Measurements from ENCODE around the gene EEF1B2. TPM values are rescaled to one million over a fixed set of nuclear protein-coding genes. Genes with fewer than 3 reads are reported as not detected.
"Not testable (repeated sequence)": the region's sequence is repeated elsewhere in the genome, so short reads cannot be mapped to it uniquely, and the experiment has no call there.

EEF1B2 gene
- total RNA-seq, 1 donor from 2014 or later: 408 TPM

GRCh38 chr2:206203331-206203730 lies 43.6 kb downstream of the EEF1B2 start:
- DNase-seq (no peak), ATAC-seq (no peak)
- TF ChIP-seq CTCF (IDR thresholded peaks at IDR 0.05): no peak
- H3K27me3 ChIP-seq (ENCODE audit: low read depth): peaks cover 7% of the 10 kb centered on the region
- intact Hi-C loops (cut with DNase I): no loop called here
- no peaks in the 10 kb centered on the region for H3K9me3 ChIP-seq
- no peaks in the 10 kb centered on the region for H3K36me3 ChIP-seq
- no peak overlapping the region for H3K4me3 ChIP-seq
- no peak overlapping the region for H3K27ac ChIP-seq
- H3K4me1 ChIP-seq: no peaks in the 10 kb centered on the region

- DNase-seq (no peak), ATAC-seq (no peak)
- TF ChIP-seq CTCF (IDR thresholded peaks at IDR 0.05): no peak
- intact Hi-C loops (cut with DNase I): no loop called here
- no peak overlapping the region for H3K27ac ChIP-seq
- H3K27me3 ChIP-seq (ENCODE audit: low read depth): peaks cover under 1% of the 10 kb centered on the region
- no peaks in the 10 kb centered on the region for H3K36me3 ChIP-seq
- H3K4me3 ChIP-seq: no peak overlapping the region
- no peaks in the 10 kb centered on the region for H3K4me1 ChIP-seq
- no peaks in the 10 kb centered on the region for H3K9me3 ChIP-seq
Observed at GRCh38 chr2:206204710-206205109, 45.0 kb downstream of the EEF1B2 start.

- DNase-seq; H3K4me1 ChIP-seq; H3K36me3 ChIP-seq; H3K27me3 ChIP-seq (ENCODE audit: low read depth); H3K4me3 ChIP-seq; intact Hi-C loops (cut with DNase I); ATAC-seq; H3K9me3 ChIP-seq; H3K27ac ChIP-seq: not testable (repeated sequence)
Observed at GRCh38 chr2:206207316-206207715, 47.6 kb downstream of the EEF1B2 start.

DNA sequence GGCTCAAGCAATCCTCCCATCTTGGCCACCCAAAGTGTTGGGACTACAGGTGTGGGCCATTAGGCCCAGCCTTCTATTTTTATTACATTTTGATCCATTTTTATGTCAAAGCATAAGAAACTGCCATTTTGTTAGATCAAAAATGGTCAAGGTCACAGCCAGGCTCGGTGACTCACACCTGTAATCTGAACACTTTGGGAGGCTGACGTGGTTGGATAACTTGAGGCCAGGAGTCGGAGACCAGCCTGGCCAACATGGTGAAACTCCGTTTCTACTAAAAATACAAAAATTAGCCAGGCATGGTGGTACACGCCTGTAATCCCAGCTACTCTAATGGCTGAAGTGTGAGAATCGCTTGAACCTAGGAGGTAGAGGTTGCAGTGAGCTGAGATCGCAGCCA lies 49.2 kb downstream of the EEF1B2 start:
- no peak overlapping the region for H3K27ac ChIP-seq
- TF ChIP-seq CTCF (IDR thresholded peaks at IDR 0.05): no peak
- ATAC-seq (no peak), DNase-seq (no peak)
- no peaks in the 10 kb centered on the region for H3K4me1 ChIP-seq
- intact Hi-C loops (cut with DNase I): no loop called here
- no peaks in the 10 kb centered on the region for H3K9me3 ChIP-seq
- H3K36me3 ChIP-seq: no peaks in the 10 kb centered on the region
- no peaks in the 10 kb centered on the region for H3K27me3 ChIP-seq (ENCODE audit: low read depth)
- no peak overlapping the region for H3K4me3 ChIP-seq

DNA sequence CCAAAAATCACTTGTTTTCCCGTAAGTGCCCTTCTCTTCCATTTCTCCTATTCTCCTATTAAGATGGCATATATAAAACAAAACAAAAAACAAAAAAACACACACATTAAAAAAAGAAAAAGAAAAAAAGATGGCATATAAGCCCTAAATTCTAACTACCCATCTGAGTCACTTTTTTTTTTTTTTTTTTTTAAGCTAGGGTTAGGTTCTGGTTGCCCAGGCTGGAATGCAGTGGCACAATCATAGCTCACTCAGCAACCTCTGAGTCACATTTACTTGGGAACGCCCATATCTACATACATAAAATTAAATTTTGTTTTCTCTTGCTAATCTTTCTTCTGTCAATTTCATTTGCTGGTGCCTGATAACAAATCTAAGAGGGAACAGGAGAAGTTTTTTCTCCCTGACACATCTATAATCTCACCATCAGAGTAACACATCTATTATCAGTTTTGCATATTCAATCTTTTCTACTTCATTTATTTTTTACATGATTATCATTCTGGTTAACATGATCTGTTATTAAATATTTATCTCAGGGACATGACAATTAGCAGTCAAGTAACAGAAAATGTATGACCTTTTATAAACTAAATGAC lies 52.1 kb downstream of the EEF1B2 start:
- Histone ChIP-seq H3K36me3 (no peaks in the 10 kb centered on the region), H3K9me3 (no peaks in the 10 kb centered on the region), H3K4me3 (no peak overlapping the region), H3K27ac (no peak overlapping the region), H3K27me3 (ENCODE audit: low read depth) (peaks cover under 1% of the 10 kb centered on the region), H3K4me1 (no peaks in the 10 kb centered on the region)
- no peak for TF ChIP-seq CTCF (IDR thresholded peaks at IDR 0.05)
- intact Hi-C loops (cut with DNase I): no loop called here
- ATAC-seq: no peak
- no peak for DNase-seq

Other genes with a start within 250 kb of the EEF1B2 start
- 26.0 TPM for gene INO80D, start 73.7 kb upstream of the EEF1B2 start, total RNA-seq
- gene NDUFS1, start 451 bp upstream of the EEF1B2 start, total RNA-seq: 58.2 TPM
- gene ZDBF2, start 114.8 kb downstream of the EEF1B2 start, total RNA-seq: 8.1 TPM